Mesenchymal stem cell (in vitro differentiated cells and primary cell): ENCODE measurements around the gene DYNC1H1.
A peak's percentile ranks its signal among the peaks of the same experiment; 100 is the strongest.

ENCODE experiments used
- DNase-seq: peaks from one replicate; pipeline ENCODE4 v3.0.0-alpha.2; 2013
- H2AFZ ChIP-seq: one replicate; pipeline ENCODE4 v1.6.1; 2013; ENCODE audit warnings: low read depth, mild to moderate bottlenecking, control low read depth, inconsistent platforms, low read length, moderate library complexity
- H2AK5ac ChIP-seq: 2 replicates; pipeline ENCODE4 v1.6.1; 2013; ENCODE audit warnings: low read length, moderate library complexity, mild to moderate bottlenecking, inconsistent platforms; ENCODE audit not compliant: severe bottlenecking
- H2BK120ac ChIP-seq: one replicate; pipeline ENCODE4 v1.6.1; 2013; ENCODE audit warnings: low read depth, mild to moderate bottlenecking, inconsistent platforms, low read length, moderate library complexity
- H2BK12ac ChIP-seq, 2 experiments: one replicate each; pipeline ENCODE4 v1.6.1; 2013; ENCODE audit warnings: inconsistent platforms in 2 of 2, low read length in 2 of 2, mild to moderate bottlenecking in 2 of 2, moderate library complexity in 2 of 2, control low read depth in 1 of 2
- H2BK15ac ChIP-seq: one replicate; pipeline ENCODE4 v1.6.1; 2013; ENCODE audit warnings: mild to moderate bottlenecking, low read depth, inconsistent platforms; ENCODE audit not compliant: poor library complexity, severe bottlenecking
- H2BK5ac ChIP-seq: 2 replicates; pipeline ENCODE4 v1.6.1; 2013; ENCODE audit warnings: low read depth, mild to moderate bottlenecking, low read length, control low read depth, inconsistent platforms; ENCODE audit not compliant: poor library complexity, severe bottlenecking
- H3K14ac ChIP-seq, 2 experiments: one replicate each; pipeline ENCODE4 v1.6.1; 2013; ENCODE audit warnings: inconsistent platforms in 2 of 2, low read length in 2 of 2, control low read depth in 1 of 2, mild to moderate bottlenecking in 1 of 2, moderate library complexity in 1 of 2
- H3K18ac ChIP-seq, 2 experiments: one replicate each; pipeline ENCODE4 v1.6.1; 2013; ENCODE audit warnings: inconsistent platforms in 2 of 2, low read length in 2 of 2, control low read depth in 1 of 2, low read depth in 1 of 2, mild to moderate bottlenecking in 1 of 2
- H3K23ac ChIP-seq, 2 experiments: one replicate each; pipeline ENCODE4 v1.6.1; 2013; ENCODE audit warnings: inconsistent platforms in 2 of 2, low read length in 2 of 2, mild to moderate bottlenecking in 2 of 2, moderate library complexity in 2 of 2, control low read depth in 1 of 2
- H3K27ac ChIP-seq: 2 replicates; pipeline ENCODE4 v1.5.1; 2013; ENCODE audit warnings: mild to moderate bottlenecking, moderate library complexity, low read length, control low read depth, inconsistent platforms; ENCODE audit not compliant: poor library complexity, severe bottlenecking
- H3K27me3 ChIP-seq, 2 experiments: 2 replicates each; pipeline versions ENCODE4 v1.6.1 to v1.7.0; 2013; ENCODE audit warnings: low read length in 2 of 2, mild to moderate bottlenecking in 2 of 2, moderate library complexity in 2 of 2, control low read depth in 1 of 2, inconsistent platforms in 1 of 2; ENCODE audit not compliant: control insufficient read depth in 1 of 2, insufficient read depth in 1 of 2
- H3K36me3 ChIP-seq, 2 experiments: 2 replicates each; pipeline versions ENCODE4 v1.6.1 to v1.7.0; 2013; ENCODE audit warnings: low read length in 2 of 2, control low read depth in 1 of 2, inconsistent platforms in 1 of 2, low read depth in 1 of 2, mild to moderate bottlenecking in 1 of 2; ENCODE audit not compliant: insufficient read depth in 2 of 2, control insufficient read depth in 1 of 2
- H3K4ac ChIP-seq, 2 experiments: one replicate each; pipeline ENCODE4 v1.6.1; 2013; ENCODE audit warnings: inconsistent platforms in 2 of 2, low read length in 2 of 2, mild to moderate bottlenecking in 2 of 2, moderate library complexity in 2 of 2, control low read depth in 1 of 2, low read depth in 1 of 2
- H3K4me1 ChIP-seq: 2 replicates; pipeline ENCODE4 v1.6.1; 2013; ENCODE audit warnings: low read depth, low read length, control low read depth; ENCODE audit not compliant: control insufficient read depth, insufficient read depth
- H3K4me2 ChIP-seq: 2 replicates; pipeline ENCODE4 v1.6.1; 2013; ENCODE audit warnings: low read length, mild to moderate bottlenecking, inconsistent platforms; ENCODE audit not compliant: poor library complexity, severe bottlenecking
- H3K4me3 ChIP-seq, 2 experiments: 2 replicates each; pipeline versions ENCODE4 v1.5.1 to v1.7.0; 2013; ENCODE audit warnings: low read length in 2 of 2, mild to moderate bottlenecking in 2 of 2, control low read depth in 1 of 2, low read depth in 1 of 2; ENCODE audit not compliant: insufficient read depth in 1 of 2
- H3K79me1 ChIP-seq: replicated peaks from 2 replicates; pipeline ENCODE4 v1.6.1; 2013; ENCODE audit warnings: mild to moderate bottlenecking, control low read depth, low read length, inconsistent platforms; ENCODE audit not compliant: poor library complexity, severe bottlenecking
- H3K9ac ChIP-seq: 2 replicates; pipeline ENCODE4 v1.7.0; 2013; ENCODE audit warnings: mild to moderate bottlenecking, low read length, moderate library complexity
- H3K9me3 ChIP-seq: 2 replicates; pipeline ENCODE4 v1.7.0; 2013; ENCODE audit warnings: mild to moderate bottlenecking, low read length; ENCODE audit not compliant: control insufficient read depth
- H4K8ac ChIP-seq: one replicate; pipeline ENCODE4 v1.6.1; 2013; ENCODE audit warnings: inconsistent platforms, mild to moderate bottlenecking, low read length, moderate library complexity
- H4K91ac ChIP-seq: one replicate; pipeline ENCODE4 v1.6.1; 2013; ENCODE audit warnings: mild to moderate bottlenecking, low read length, inconsistent platforms
- WGBS: methylation state at CpG from one replicate; pipeline ENCODE4 v1.1.7; 2013; ENCODE audit warnings: mixed read lengths; 5-methylcytosine and 5-hydroxymethylcytosine counted together

The DYNC1H1 gene

GRCh38 chr14:101925152-101925551, 39.2 kb upstream of the DYNC1H1 start:
- WGBS: 97% methylated on average over 32 of the region's 33 CpGs

GRCh38 chr14:101926085-101926484, 38.3 kb upstream of the DYNC1H1 start:
- Histone ChIP-seq H3K79me1 (peaks cover 2% of the 10 kb centered on the region), H2AFZ (no peak overlapping the region), H3K9me3 (no peaks in the 10 kb centered on the region), H2BK5ac (no peak overlapping the region), H3K27ac (no peak overlapping the region), H3K18ac (no peak overlapping the region), H2BK12ac (no peak overlapping the region), H3K4me2 (no peak overlapping the region), H3K23ac (no peak overlapping the region), H3K27me3 (no peaks in the 10 kb centered on the region), H4K8ac (no peak overlapping the region), H2BK120ac (no peak overlapping the region), H3K9ac (peak overlapping the region; percentile 90), H2BK15ac (no peak overlapping the region), H3K4me1 (peaks cover 4% of the 10 kb centered on the region), H4K91ac (no peak overlapping the region), H3K36me3 (peaks cover 33 to 34% of the 10 kb centered on the region in 2 experiments), H2AK5ac (no peak overlapping the region), H3K14ac (no peak overlapping the region), H3K4me3 (no peak overlapping the region), H3K4ac (no peak overlapping the region)
- DNase-seq: no peak
- WGBS: 87% methylated on average over 8 of the region's 8 CpGs

More at GRCh38 chr14:101925152-101925551, 39.2 kb upstream of the DYNC1H1 start:
- no peak overlapping the region for H2AFZ ChIP-seq
- H2BK5ac ChIP-seq: no peak overlapping the region
- H3K18ac ChIP-seq: no peak overlapping the region
- H3K27me3 ChIP-seq: no peaks in the 10 kb centered on the region
- H3K14ac ChIP-seq: no peak overlapping the region
- H3K79me1 ChIP-seq: peaks cover 2% of the 10 kb centered on the region
- no peak overlapping the region for H3K4me3 ChIP-seq
- no peak for DNase-seq
- no peaks in the 10 kb centered on the region for H3K9me3 ChIP-seq
- H3K4me1 ChIP-seq: peaks cover 4% of the 10 kb centered on the region
- no peak overlapping the region for H3K27ac ChIP-seq
- H3K4ac ChIP-seq: no peak overlapping the region
- no peak overlapping the region for H2BK12ac ChIP-seq
- no peak overlapping the region for H4K8ac ChIP-seq
- H3K36me3 ChIP-seq: peaks cover 33 to 36% of the 10 kb centered on the region in 2 experiments
- no peak overlapping the region for H3K23ac ChIP-seq
- H2AK5ac ChIP-seq: no peak overlapping the region
- H4K91ac ChIP-seq: no peak overlapping the region
- H2BK15ac ChIP-seq: no peak overlapping the region
- no peak overlapping the region for H3K9ac ChIP-seq
- no peak overlapping the region for H2BK120ac ChIP-seq
- no peak overlapping the region for H3K4me2 ChIP-seq

GRCh38 chr14:101926620-101927019, 37.8 kb upstream of the DYNC1H1 start:
- Histone ChIP-seq H3K9ac (peak overlapping the region; percentile 90), H2BK12ac (no peak overlapping the region), H3K79me1 (peaks cover 2% of the 10 kb centered on the region), H3K36me3 (peaks cover 29 to 31% of the 10 kb centered on the region in 2 experiments), H3K27ac (no peak overlapping the region), H2AK5ac (no peak overlapping the region), H3K18ac (no peak overlapping the region), H3K4me1 (peaks cover 4% of the 10 kb centered on the region), H3K4me3 (no peak overlapping the region), H2BK120ac (no peak overlapping the region), H4K8ac (no peak overlapping the region), H3K27me3 (no peaks in the 10 kb centered on the region), H3K14ac (no peak overlapping the region), H3K23ac (no peak overlapping the region), H3K9me3 (no peaks in the 10 kb centered on the region), H2AFZ (no peak overlapping the region), H2BK5ac (no peak overlapping the region), H3K4ac (no peak overlapping the region), H3K4me2 (no peak overlapping the region), H4K91ac (no peak overlapping the region), H2BK15ac (no peak overlapping the region)
- no peak for DNase-seq
- WGBS: 94% methylated on average over 4 of the region's 5 CpGs

- H3K4me2 ChIP-seq: no peak overlapping the region
- H3K23ac ChIP-seq: no peak overlapping the region
- no peak overlapping the region for H2BK5ac ChIP-seq
- no peak overlapping the region for H3K18ac ChIP-seq
- no peak overlapping the region for H4K91ac ChIP-seq
- H3K14ac ChIP-seq: no peak overlapping the region
- H2BK15ac ChIP-seq: no peak overlapping the region
- peaks cover 4% of the 10 kb centered on the region for H3K4me1 ChIP-seq
- peaks cover 23 to 30% of the 10 kb centered on the region in 2 experiments for H3K36me3 ChIP-seq
- no peak overlapping the region for H2AFZ ChIP-seq
- no peak overlapping the region for H2AK5ac ChIP-seq
- H4K8ac ChIP-seq: no peak overlapping the region
- H3K79me1 ChIP-seq: peaks cover 1% of the 10 kb centered on the region
- no peak overlapping the region for H3K4me3 ChIP-seq
- WGBS: 76% methylated on average over 7 of the region's 10 CpGs
- no peak overlapping the region for H3K27ac ChIP-seq
- DNase-seq: peak; percentile 87
- no peak overlapping the region for H2BK12ac ChIP-seq
- H2BK120ac ChIP-seq: no peak overlapping the region
- H3K27me3 ChIP-seq: peaks cover 0 to 3% of the 10 kb centered on the region in 2 experiments
- no peaks in the 10 kb centered on the region for H3K9me3 ChIP-seq
- no peak overlapping the region for H3K4ac ChIP-seq
- peak overlapping the region; percentile 90 for H3K9ac ChIP-seq
Observed at GRCh38 chr14:101927859-101928258, 36.5 kb upstream of the DYNC1H1 start.
